ENCODE results near the gene EIF4G3.

GRCh38 chr1:21035794-21036193 lies 140.9 kb downstream of the EIF4G3 start:
- TF ChIP-seq FOXM1 (IDR thresholded peaks at IDR 0.05; ENCODE audit: borderline replicate concordance, low read depth) (no peak), USF1 (IDR thresholded peaks at IDR 0.05) (no peak), RAD21 (IDR thresholded peaks at IDR 0.05; ENCODE audit: low read depth) (no peak), TAF1 (IDR thresholded peaks at IDR 0.05; ENCODE audit: low read depth) (no peak)
